GM12801 (cell line): ENCODE data around the gene AFAP1L2.

Experiments used
- TF ChIP-seq, protein P1 (sequence below): IDR thresholded peaks from one replicate; pipeline ENCODE4 v1.5.1; 2011; ENCODE audit warnings: control low read depth; ENCODE audit not compliant: insufficient read length; ENCODE audit errors: extremely low read depth

Gene AFAP1L2

GRCh38 chr10:114385557-114385956 lies 18.7 kb downstream of the AFAP1L2 start:
- TF ChIP-seq, protein P1, sequence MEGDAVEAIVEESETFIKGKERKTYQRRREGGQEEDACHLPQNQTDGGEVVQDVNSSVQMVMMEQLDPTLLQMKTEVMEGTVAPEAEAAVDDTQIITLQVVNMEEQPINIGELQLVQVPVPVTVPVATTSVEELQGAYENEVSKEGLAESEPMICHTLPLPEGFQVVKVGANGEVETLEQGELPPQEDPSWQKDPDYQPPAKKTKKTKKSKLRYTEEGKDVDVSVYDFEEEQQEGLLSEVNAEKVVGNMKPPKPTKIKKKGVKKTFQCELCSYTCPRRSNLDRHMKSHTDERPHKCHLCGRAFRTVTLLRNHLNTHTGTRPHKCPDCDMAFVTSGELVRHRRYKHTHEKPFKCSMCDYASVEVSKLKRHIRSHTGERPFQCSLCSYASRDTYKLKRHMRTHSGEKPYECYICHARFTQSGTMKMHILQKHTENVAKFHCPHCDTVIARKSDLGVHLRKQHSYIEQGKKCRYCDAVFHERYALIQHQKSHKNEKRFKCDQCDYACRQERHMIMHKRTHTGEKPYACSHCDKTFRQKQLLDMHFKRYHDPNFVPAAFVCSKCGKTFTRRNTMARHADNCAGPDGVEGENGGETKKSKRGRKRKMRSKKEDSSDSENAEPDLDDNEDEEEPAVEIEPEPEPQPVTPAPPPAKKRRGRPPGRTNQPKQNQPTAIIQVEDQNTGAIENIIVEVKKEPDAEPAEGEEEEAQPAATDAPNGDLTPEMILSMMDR, result no peak

DNA sequence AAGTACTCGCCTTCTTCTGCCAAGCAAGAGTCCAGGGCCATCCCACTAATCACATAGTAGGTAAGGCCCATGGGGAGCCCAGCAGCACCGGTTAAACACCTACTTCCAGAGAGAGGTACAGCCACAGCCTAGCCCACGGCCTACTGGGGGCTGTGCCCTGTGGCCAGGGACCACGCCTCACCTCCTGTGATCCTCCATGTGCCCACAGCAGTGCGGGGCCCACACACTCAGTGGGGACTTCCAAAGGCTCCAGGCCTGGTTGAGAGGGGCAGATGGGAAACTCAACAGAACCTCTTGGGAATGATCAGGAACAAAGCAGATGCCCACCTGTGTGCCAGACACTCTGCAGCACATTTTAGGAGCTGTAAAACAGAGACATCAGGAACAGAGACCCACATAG lies 19.7 kb downstream of the AFAP1L2 start:
- TF ChIP-seq, protein P1, result no peak

- TF ChIP-seq, protein P1, result no peak
Observed at GRCh38 chr10:114384181-114384580, 20.1 kb downstream of the AFAP1L2 start.

DNA sequence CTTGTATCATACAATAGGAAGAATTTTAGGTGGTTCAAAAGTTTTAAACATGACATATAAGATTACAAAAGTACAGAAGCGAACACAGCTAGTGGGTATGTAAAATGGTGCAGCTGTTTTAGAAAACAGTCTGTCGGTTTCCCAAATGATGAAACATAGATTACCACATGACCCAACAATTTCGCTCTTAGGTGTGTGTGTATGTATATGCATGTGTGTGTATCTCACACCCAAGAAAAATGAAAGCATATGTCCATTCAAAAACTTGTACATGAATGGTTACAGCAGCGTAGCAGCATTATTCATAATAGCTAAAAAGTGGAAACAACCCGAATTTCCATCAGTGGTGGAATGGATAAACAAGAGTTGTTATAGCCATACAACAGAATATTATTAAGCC lies 23.5 kb downstream of the AFAP1L2 start:
- TF ChIP-seq, protein P1, result no peak

- TF ChIP-seq, protein P1, result no peak
Observed at GRCh38 chr10:114380060-114380459, 24.2 kb downstream of the AFAP1L2 start.

- TF ChIP-seq, protein P1, result no peak
Observed at GRCh38 chr10:114379631-114380041, 24.7 kb downstream of the AFAP1L2 start.

DNA sequence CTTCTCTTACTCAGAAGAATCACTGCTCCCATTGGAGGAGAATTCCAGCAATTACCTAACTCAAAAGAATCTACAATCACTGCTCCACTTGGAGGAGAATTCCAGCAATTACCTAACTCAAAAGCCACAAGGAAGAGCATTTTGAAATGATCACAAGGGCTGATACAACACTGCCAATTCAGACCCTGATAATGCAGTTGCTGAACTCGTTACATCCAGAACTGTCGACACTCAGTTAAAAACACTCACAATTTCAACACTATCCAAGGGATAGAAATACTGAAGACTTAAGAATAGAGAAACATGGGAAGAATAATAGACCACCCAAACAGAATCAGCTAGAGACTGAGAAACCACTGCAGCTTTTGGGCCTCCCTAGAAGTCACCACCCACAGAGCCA lies 27.8 kb downstream of the AFAP1L2 start:
- TF ChIP-seq, protein P1, result no peak

DNA sequence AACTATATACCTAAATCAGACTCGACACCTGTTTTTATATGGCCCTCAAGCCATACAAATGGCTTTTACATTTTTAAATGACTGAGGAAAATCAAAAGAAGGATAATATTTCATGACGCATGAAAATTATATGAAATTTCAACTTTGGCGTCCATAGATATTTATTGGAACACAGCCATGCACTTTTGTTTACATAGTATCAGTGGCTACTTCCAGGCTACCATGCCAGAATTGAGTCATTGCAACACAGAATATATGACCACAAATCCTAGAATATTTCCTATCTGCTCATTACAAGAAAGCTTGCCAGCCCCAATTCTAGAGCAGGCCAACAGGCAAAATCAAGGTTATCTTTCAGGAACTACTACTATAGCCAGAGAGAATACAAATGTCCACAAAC lies 29.3 kb downstream of the AFAP1L2 start:
- TF ChIP-seq, protein P1, result no peak
